Stimulated activated CD4-positive, alpha-beta T cell treated with anti-CD3 and anti-CD28 coated beads, Interleukin-4, amount 100 ng/mL, for 1 hour (primary cell): ENCODE data around the gene CNOT4.
"Not testable (repeated sequence)": the region's sequence is repeated elsewhere in the genome, so short reads cannot be mapped to it uniquely, and the experiment has no call there.

ENCODE experiments used
- DNase-seq: peaks from one replicate; pipeline ENCODE4 v3.0.0-alpha.2; 2020

Gene CNOT4

DNA sequence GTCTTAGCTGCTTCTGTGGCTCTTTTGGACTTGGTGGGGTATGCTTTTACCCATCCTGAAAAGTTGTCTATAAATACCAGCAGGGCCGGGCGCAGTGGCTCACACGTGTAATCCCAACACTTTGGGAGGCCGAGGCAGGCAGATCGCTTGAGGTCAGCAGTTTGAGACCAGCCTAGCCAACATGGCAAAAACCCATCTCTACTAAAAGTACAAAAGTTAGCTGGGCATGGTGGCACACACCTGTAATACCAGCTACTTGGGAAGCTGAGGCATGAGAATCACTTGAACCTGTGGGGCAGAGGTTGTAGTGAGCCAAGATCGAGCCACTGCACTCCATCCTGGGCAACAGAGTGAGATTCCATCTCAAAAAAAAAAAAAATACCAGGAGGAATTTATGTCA lies 188.9 kb downstream of the CNOT4 start:
- DNase-seq, result not testable (repeated sequence)

DNA sequence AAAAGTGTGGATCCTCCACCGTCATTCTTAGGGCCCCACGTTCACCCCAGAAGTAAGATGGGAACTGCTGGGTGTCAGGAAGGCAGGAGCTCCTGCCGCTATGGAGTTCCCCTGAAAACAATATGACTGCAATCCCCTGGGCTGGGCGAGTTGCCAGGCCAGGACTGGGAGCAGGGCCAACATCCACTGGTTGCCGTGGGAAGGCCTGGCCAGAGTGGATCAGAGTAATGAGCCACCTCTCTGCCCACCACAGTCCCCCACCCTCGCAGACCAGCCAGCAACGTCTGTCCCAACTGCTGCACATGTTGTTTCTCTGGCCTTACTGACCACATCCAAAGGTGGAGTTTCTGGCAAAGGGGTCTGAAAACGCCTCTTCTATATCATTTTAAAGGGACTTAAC lies 189.6 kb downstream of the CNOT4 start:
- no peak for DNase-seq

DNA sequence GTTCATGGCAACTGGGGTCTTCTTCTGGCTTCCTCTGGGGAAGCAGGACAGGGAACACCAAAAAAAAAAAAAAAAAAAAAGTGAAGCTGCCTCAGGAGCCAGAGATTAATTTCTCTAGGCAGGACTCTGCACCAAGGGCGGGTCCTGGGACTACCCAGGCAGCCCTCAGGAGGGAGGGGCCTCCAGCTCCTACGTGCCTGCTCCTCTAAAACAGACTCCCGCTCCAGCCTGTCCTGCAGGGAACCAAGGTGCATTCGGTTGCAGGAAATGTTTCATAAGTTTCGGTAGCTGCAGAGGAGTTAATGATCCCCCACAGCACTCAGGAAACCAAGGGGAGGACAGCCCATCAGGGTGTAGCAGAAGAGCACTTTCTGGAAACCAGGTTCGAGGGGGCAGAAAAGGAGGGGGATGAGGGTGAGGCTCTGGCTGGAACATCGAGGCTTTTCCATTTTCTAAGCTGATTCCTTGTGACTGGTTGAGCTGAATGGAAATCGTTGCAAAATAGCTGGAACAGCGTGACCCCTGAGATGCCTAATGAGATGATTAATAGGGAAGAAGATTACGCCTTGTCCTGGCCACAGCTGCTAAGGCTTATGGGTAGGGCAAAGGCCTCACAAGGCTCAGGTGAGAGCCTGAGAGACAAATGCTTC lies 192.1 kb downstream of the CNOT4 start:
- DNase-seq, result no peak

DNA sequence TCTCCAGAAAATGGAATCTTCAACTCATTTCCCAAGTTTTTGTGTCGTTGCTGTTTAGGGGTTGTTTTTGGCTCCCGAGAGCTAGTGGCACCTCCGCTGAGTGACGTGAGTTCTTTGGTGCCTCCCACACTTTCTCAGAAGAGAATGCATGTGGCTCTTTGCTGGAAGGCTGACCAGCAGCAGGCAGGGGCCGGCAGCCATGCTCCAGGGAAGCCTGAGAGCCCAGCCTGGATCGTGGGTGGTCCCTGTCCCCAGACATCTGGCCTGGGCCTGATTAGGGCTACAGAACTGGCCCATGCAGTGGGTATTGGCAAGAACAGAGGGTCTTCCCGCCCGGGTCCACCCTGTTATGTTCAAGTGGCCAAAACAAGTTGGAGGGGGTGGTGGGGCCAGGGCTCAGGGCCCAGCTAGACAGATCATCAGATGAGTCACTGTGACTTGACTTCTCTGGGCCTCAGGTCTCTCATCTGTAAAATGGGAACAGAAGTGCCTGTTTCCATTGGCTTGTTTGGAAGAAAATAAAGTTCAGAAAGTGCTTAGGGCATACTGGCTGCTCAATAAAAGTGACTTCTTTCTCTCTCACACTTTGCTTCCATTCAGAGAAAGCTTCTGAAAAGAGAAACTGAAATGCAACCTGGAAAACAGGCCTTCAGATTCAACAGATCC lies 193.1 kb downstream of the CNOT4 start:
- DNase-seq, result no peak

DNA sequence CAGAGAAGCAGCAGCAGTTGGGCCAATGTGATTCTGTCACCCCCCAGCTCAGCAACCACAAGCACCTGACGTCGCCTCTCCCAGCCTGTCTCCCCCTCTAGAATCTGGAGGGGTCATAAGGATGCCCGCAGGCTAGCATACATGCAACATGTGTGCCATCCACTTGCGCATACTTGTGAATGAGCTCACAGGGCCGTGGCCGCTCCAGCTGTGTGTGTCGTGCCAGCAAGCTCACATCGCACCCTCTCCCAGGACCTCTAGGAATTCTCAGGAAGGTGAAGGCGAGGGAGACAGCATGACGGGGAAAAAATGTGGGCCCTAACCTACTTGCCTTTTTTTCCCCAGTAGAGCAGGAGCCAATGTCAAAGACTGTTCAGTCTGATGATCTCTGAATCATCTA lies 195.9 kb downstream of the CNOT4 start:
- no peak for DNase-seq
